ENCODE measurements around the gene AGAP9.

GRCh38 chr10:47456794-47457527 lies 66.5 kb downstream of the AGAP9 start:
- TF ChIP-seq, protein P1, sequence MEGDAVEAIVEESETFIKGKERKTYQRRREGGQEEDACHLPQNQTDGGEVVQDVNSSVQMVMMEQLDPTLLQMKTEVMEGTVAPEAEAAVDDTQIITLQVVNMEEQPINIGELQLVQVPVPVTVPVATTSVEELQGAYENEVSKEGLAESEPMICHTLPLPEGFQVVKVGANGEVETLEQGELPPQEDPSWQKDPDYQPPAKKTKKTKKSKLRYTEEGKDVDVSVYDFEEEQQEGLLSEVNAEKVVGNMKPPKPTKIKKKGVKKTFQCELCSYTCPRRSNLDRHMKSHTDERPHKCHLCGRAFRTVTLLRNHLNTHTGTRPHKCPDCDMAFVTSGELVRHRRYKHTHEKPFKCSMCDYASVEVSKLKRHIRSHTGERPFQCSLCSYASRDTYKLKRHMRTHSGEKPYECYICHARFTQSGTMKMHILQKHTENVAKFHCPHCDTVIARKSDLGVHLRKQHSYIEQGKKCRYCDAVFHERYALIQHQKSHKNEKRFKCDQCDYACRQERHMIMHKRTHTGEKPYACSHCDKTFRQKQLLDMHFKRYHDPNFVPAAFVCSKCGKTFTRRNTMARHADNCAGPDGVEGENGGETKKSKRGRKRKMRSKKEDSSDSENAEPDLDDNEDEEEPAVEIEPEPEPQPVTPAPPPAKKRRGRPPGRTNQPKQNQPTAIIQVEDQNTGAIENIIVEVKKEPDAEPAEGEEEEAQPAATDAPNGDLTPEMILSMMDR (IDR thresholded peaks at IDR 0.05): no peak
- no peak for TF ChIP-seq POLR2A (IDR thresholded peaks at IDR 0.05)

Measured in heart left ventricle (tissue), 13 donors.